Measurements from ENCODE around the gene MRPL21.
"Not testable (repeated sequence)": the region's sequence is repeated elsewhere in the genome, so short reads cannot be mapped to it uniquely, and the experiment has no call there.

DNA sequence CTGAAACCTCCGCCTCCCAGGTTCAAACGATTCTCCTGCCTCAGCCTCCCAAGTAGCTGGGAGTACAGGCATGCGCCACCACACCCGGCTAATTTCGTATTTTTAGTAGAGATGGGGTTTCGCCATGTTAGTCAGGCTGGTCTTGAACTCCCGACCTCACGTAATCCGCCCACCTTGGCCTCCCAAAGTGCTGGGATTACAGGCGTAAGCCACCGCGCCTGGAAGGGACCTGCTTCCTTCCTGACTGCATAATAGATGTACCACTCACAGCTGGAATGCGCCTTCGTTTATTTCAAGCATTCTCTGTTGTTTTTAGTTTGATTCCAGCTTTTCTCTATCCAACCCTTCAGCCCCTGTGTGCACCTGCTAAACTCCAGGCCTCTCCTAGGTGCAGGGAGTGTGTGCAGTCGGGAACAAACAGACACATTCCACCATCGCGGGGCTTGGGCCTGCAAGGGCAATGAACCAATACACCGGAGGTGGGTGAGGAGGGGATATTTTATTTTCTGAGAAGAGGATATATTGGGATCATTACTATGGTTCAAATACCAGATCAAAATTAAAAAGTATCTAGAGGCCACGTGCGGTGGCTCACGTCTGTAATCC is 47.1 kb downstream of the MRPL21 start:
- TF ChIP-seq CTCF (conservative IDR thresholded peaks at IDR 0.05 in 1 of 2, IDR thresholded peaks at IDR 0.05 in 1 of 2; ENCODE audit: extremely low read depth in 1 of 2, insufficient read depth in 1 of 2, low read depth in 1 of 2, low read length in 2 of 2); EZH2 (IDR thresholded peaks at IDR 0.05; ENCODE audit: borderline replicate concordance, low read length): not testable (repeated sequence)

Data from mammary epithelial cell (primary cell).